Activated naive CD4-positive, alpha-beta T cell treated with anti-CD3 and anti-CD28 coated beads, Interleukin-2, amount 10 ng/mL, durations not matched to agents 7 days and 5 days (primary cell): ENCODE measurements around the gene WDR70.
"Not testable (repeated sequence)": the region's sequence is repeated elsewhere in the genome, so short reads cannot be mapped to it uniquely, and the experiment has no call there.

ENCODE experiments used
- CTCF ChIA-PET: fragments of 350-600 bp; sonication (Branson Sonifier 250); formaldehyde crosslinking; loops from one replicate; lab custom pipeline; 2021; ENCODE audit warnings: antibody characterized with exemption; lab: Charles Lee
- DNase-seq: peaks from one replicate; pipeline ENCODE4 v3.0.0-alpha.2; 2020
- H3K27ac Mint-ChIP-seq: one replicate; pipeline ENCODE4 v1.8.0; 2021; ENCODE audit warnings: mild to moderate bottlenecking, moderate library complexity, mixed read lengths
- H3K27me3 Mint-ChIP-seq: one replicate; pipeline ENCODE4 v1.8.0; 2021; ENCODE audit warnings: mild to moderate bottlenecking, mixed read lengths
- H3K36me3 Mint-ChIP-seq: one replicate; pipeline ENCODE4 v1.8.0; 2021; ENCODE audit warnings: mixed read lengths
- H3K4me1 Mint-ChIP-seq: one replicate; pipeline ENCODE4 v1.8.0; 2021; ENCODE audit warnings: mixed read lengths
- H3K4me3 Mint-ChIP-seq: one replicate; pipeline ENCODE4 v1.8.0; 2021; ENCODE audit warnings: mild to moderate bottlenecking, moderate library complexity, mixed read lengths
- H3K9me3 Mint-ChIP-seq: one replicate; pipeline ENCODE4 v1.8.0; 2021; ENCODE audit warnings: mixed read lengths

Gene WDR70

DNA sequence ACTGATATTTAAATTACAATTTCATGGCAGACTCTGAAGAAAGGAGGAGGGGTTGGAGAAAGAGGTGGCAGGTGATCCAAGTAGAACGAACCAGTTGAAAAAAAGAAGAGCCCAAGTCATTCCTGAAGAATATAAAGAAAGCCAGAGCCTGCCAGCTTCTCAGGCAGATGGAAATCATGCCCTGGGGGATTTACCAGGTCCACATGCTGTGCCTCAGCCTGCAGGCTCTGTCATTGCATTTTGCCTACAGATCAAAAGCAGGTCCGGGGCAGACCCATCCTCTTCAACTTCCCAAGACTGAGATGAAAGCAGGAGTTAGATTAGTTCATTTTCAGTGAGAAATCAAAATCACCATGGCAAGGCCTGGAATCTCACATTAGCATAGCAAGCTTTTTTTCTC is 412.2 kb downstream of the WDR70 start:
- Mint-ChIP-seq H3K4me3 (no peak overlapping the region), H3K27me3 (no peaks in the 10 kb centered on the region), H3K27ac (no peak overlapping the region), H3K36me3 (no peaks in the 10 kb centered on the region), H3K4me1 (no peaks in the 10 kb centered on the region), H3K9me3 (peaks cover 17% of the 10 kb centered on the region)
- DNase-seq: no peak
- CTCF ChIA-PET: no interaction called here

GRCh38 chr5:37792975-37793631 is 414.0 kb downstream of the WDR70 start:
- Mint-ChIP-seq H3K9me3 (peaks cover 17% of the 10 kb centered on the region), H3K4me1 (no peaks in the 10 kb centered on the region), H3K27ac (no peak overlapping the region), H3K36me3 (no peaks in the 10 kb centered on the region), H3K4me3 (no peak overlapping the region), H3K27me3 (no peaks in the 10 kb centered on the region)
- CTCF ChIA-PET: no interaction called here
- DNase-seq: no peak

- CTCF ChIA-PET, H3K4me1 Mint-ChIP-seq, DNase-seq, H3K27ac Mint-ChIP-seq, H3K27me3 Mint-ChIP-seq, H3K4me3 Mint-ChIP-seq, H3K36me3 Mint-ChIP-seq: not testable (repeated sequence)
- peaks cover 17% of the 10 kb centered on the region for H3K9me3 Mint-ChIP-seq
Measured at GRCh38 chr5:37795292-37795691, 416.2 kb downstream of the WDR70 start.

- H3K27ac Mint-ChIP-seq, H3K27me3 Mint-ChIP-seq, H3K36me3 Mint-ChIP-seq, CTCF ChIA-PET, H3K4me1 Mint-ChIP-seq, H3K4me3 Mint-ChIP-seq, DNase-seq: not testable (repeated sequence)
- H3K9me3 Mint-ChIP-seq: peaks cover 17% of the 10 kb centered on the region
Measured at GRCh38 chr5:37796435-37796834, 417.3 kb downstream of the WDR70 start.

DNA sequence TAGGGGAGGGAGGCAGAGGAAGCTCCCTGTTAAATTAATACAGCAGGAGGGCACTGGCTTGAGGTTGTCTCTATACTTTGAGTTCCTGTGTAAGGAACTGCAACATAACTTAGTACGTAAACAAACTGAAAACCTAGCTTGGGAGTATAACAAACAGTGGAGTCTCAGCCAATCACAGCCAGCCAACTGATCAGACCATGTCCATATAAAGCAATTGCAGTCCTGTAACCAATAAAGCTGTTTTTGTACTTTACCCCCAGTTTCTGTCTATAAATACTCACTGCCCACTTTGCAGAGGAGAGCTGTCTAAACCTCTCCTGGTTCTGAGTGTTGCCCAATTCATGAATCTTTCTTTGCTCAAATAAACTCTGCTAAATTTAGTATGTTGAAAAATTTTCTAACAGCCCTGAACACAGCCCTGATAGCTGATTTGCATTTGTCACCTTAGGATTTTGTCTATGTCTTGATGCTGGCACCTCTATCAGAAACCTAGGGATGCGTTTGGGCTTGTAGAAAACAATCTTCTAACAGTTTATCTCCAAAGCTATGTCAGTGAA is 420.8 kb downstream of the WDR70 start:
- CTCF ChIA-PET: no interaction called here
- no peak for DNase-seq
- H3K27me3 Mint-ChIP-seq: no peaks in the 10 kb centered on the region

GRCh38 chr5:37801521-37801920 is 422.4 kb downstream of the WDR70 start:
- Mint-ChIP-seq H3K9me3 (no peaks in the 10 kb centered on the region), H3K4me3 (no peak overlapping the region), H3K27ac (no peak overlapping the region), H3K36me3 (no peaks in the 10 kb centered on the region), H3K27me3 (no peaks in the 10 kb centered on the region), H3K4me1 (no peaks in the 10 kb centered on the region)
- CTCF ChIA-PET: no interaction called here
- no peak for DNase-seq

More for the DNA sequence above, 420.8 kb downstream of the WDR70 start:
- no peaks in the 10 kb centered on the region for H3K4me1 Mint-ChIP-seq
- no peak overlapping the region for H3K4me3 Mint-ChIP-seq
- no peaks in the 10 kb centered on the region for H3K36me3 Mint-ChIP-seq
- no peak overlapping the region for H3K27ac Mint-ChIP-seq
- no peaks in the 10 kb centered on the region for H3K9me3 Mint-ChIP-seq
